HepG2 (cell line): Measurements from ENCODE around the gene KEL. TPM values are rescaled to one million over a fixed set of nuclear protein-coding genes. Genes with fewer than 3 reads are reported as not detected.

Experiments used
- ATAC-seq: fragments of 200-7000 bp; cut with Tn5 transposase; 3 replicates; pipeline ENCODE4 v1.9.1; 2020; ENCODE audit warnings: mild to moderate bottlenecking, moderate library complexity
- BruUV-seq: library from RNA; stranded (reverse); fragments of 400-500 nt; replicated peaks from 2 replicates; lab custom pipeline; 2021; lab: Mats Ljungman, UMichigan
- CTCF ChIA-PET: fragments of 300-600 bp; formaldehyde crosslinking; extraction: SDS; loops from one replicate; lab custom pipeline; 2021; ENCODE audit warnings: low total read pairs, inconsistent platforms, low intra/inter-chr PET ratio; lab: Yijun Ruan, JAX
- POLR2A ChIA-PET: fragments of 350-600 bp; sonication (Branson Sonifier 250); formaldehyde crosslinking; loops from one replicate; lab custom pipeline; 2020; ENCODE audit warnings: antibody characterized with exemption, inconsistent platforms; lab: Yijun Ruan, JAX
- DNase-seq: peaks from one replicate; pipeline ENCODE4 v3.0.0-alpha.2; 2015; ENCODE audit warnings: low spot score
- FAIRE-seq: peaks from 3 replicates; lab custom pipeline; 2011; peaks lifted over from hg19 to GRCh38; lab: Jason Lieb, UNC
- H2AFZ ChIP-seq: one replicate; pipeline ENCODE4 v1.6.1; 2011; ENCODE audit warnings: low read length, inconsistent platforms
- H3K27ac ChIP-seq: fragments of 300-600 bp; 3 replicates; pipeline ENCODE4 v1.8.0; 2011; ENCODE audit warnings: mixed run types, mild to moderate bottlenecking, mixed read lengths, low read length, inconsistent platforms; ENCODE audit not compliant: insufficient read depth; ENCODE audit errors: extremely low read length
- H3K27me3 ChIP-seq, 2 experiments: fragments of 200-600 bp in 1 of 2; 2 replicates in 1 of 2; 3 replicates in 1 of 2; pipeline versions ENCODE4 v1.6.0 to v1.8.0; 2011; ENCODE audit warnings: low read length in 2 of 2, mild to moderate bottlenecking in 2 of 2, moderate library complexity in 2 of 2, inconsistent platforms in 1 of 2; ENCODE audit not compliant: insufficient read depth in 2 of 2, control insufficient read depth in 1 of 2
- H3K36me3 ChIP-seq, 2 experiments: fragments of 200-600 bp in 1 of 2; replicated peaks in 1 of 2; 2 replicates in 1 of 2; 3 replicates in 1 of 2; pipeline versions ENCODE4 v1.5.1 to v1.8.0; 2011; ENCODE audit warnings: low read length in 2 of 2, inconsistent platforms in 1 of 2; ENCODE audit not compliant: insufficient read depth in 2 of 2, control insufficient read depth in 1 of 2
- H3K4me1 ChIP-seq: 2 replicates; pipeline ENCODE4 v1.5.1; 2012; ENCODE audit warnings: low read length, inconsistent platforms; ENCODE audit not compliant: insufficient read depth
- H3K4me2 ChIP-seq: 2 replicates; pipeline ENCODE4 v1.6.0; 2011; ENCODE audit warnings: low read depth, low read length, inconsistent platforms
- H3K4me3 ChIP-seq, 3 experiments: fragments of 200-600 bp in 1 of 3; sonication (generic), shearing (Covaris generic) in 1 of 3; replicated peaks in 1 of 3; 2 replicates each; pipeline ENCODE4 v1.5.1; 2011 to 2016; ENCODE audit warnings: low read length in 3 of 3, inconsistent platforms in 2 of 3, low read depth in 2 of 3, mild to moderate bottlenecking in 2 of 3, control low read depth in 1 of 3, mixed read lengths in 1 of 3; ENCODE audit not compliant: insufficient read depth in 1 of 3
- H3K79me2 ChIP-seq: one replicate; pipeline ENCODE4 v1.6.1; 2011; ENCODE audit warnings: low read length, inconsistent platforms; ENCODE audit not compliant: insufficient read depth
- H3K9ac ChIP-seq: 2 replicates; pipeline ENCODE4 v1.6.0; 2011; ENCODE audit warnings: mild to moderate bottlenecking, low read depth, low read length, inconsistent platforms; ENCODE audit not compliant: insufficient read depth
- H3K9me3 ChIP-seq: 2 replicates; pipeline ENCODE4 v1.5.1; 2012; ENCODE audit warnings: mild to moderate bottlenecking, low read length
- H4K20me1 ChIP-seq: 2 replicates; pipeline ENCODE4 v1.6.0; 2011; ENCODE audit warnings: inconsistent platforms, mild to moderate bottlenecking, low read length, moderate library complexity; ENCODE audit not compliant: insufficient read depth
- FIP1L1 ChIP-seq: fragments of 200-400 bp; formaldehyde crosslinking; IDR thresholded peaks from 2 replicates; pipeline ENCODE4 v1.6.1; 2018; ENCODE audit warnings: low read depth, mild to moderate bottlenecking, low read length, moderate library complexity, borderline replicate concordance; ENCODE audit not compliant: insufficient read depth
- GATAD1 ChIP-seq: IDR thresholded peaks from 2 replicates; pipeline ENCODE4 v1.6.1; 2016; ENCODE audit warnings: missing genetic modification reagents, missing compliant biosample characterization
- MTF2 ChIP-seq: sonication (generic); formaldehyde crosslinking; IDR thresholded peaks from 2 replicates; pipeline ENCODE4 v1.5.0; 2020; ENCODE audit warnings: missing genetic modification reagents, borderline replicate concordance
- NCOA5 ChIP-seq: sonication (generic); formaldehyde crosslinking; IDR thresholded peaks from 2 replicates; pipeline ENCODE4 v1.4.0; 2020; ENCODE audit warnings: missing genetic modification reagents
- NR1H2 ChIP-seq: sonication (generic); formaldehyde crosslinking; IDR thresholded peaks from 2 replicates; pipeline ENCODE4 v1.8.1; 2022; ENCODE audit warnings: low read depth, missing genetic modification reagents, borderline replicate concordance
- ZNF274 ChIP-seq: sonication (generic); formaldehyde crosslinking; IDR thresholded peaks from 2 replicates; pipeline ENCODE4 v1.5.1; 2020; ENCODE audit warnings: mild to moderate bottlenecking, missing genetic modification reagents
- ZNF468 ChIP-seq: sonication (generic); formaldehyde crosslinking; IDR thresholded peaks from 2 replicates; pipeline ENCODE4 v1.8.0; 2022; ENCODE audit warnings: mild to moderate bottlenecking, moderate library complexity, missing genetic modification reagents
- WGBS: methylation state at CpG from one replicate; pipeline ENCODE4 v1.1.6; 2017; ENCODE audit warnings: low lambda C conversion rate; 5-methylcytosine and 5-hydroxymethylcytosine counted together
- in situ Hi-C: cut with HindIII; loops from 2 replicates; pipeline ENCODE4 v1.10.0; 2017; ENCODE audit warnings: low pct_unique_long_range_greater_than_20kb; ENCODE audit not compliant: extremely low pct_ligation_motif_present
- intact Hi-C: fragments of 100-400 bp; cut with micrococcal nuclease; formaldehyde crosslinking; loops from one replicate; pipeline ENCODE4 v1.10.0; 2022; ENCODE audit not compliant: unreplicated experiment
- polyA plus RNA-seq, 8 experiments: library from polyadenylated mRNA; depleted of rRNA in 3 of 8; stranded (reverse) in 7 of 8; unstranded in 1 of 8; fragments of >200 nt; fragmentation: Illumina TruSeq in 4 of 8; extraction: Trizol in 4 of 8; gene quantifications; 2 replicates each; pipeline versions ENCODE4 v1.2.1 to v1.2.3, GENCODE V29; 2011 to 2016; ENCODE audit warnings: low read depth in 4 of 8, missing spikeins in 1 of 8, mixed read lengths in 1 of 8; ENCODE audit not compliant: insufficient read depth in 1 of 8
- total RNA-seq, 5 experiments: library from RNA; depleted of rRNA; stranded (reverse); fragments of >200 nt; fragmentation: Illumina TruSeq; extraction: Trizol; gene quantifications; 2 replicates each; pipeline ENCODE4 v1.2.3, GENCODE V29; 2016; ENCODE audit warnings: low read depth in 1 of 5
- TF ChIP-seq, protein P1 (sequence below): sonication (generic); formaldehyde crosslinking; conservative IDR thresholded peaks from 2 replicates; pipeline ENCODE4 v1.8.0; 2022; ENCODE audit warnings: missing genetic modification reagents

The KEL gene
- total and polyA plus RNA-seq, 2 of the 13 experiments (the other 11 are each of a cell fraction or from before 2014, with no cell fraction given): 0.03 TPM; not detected in 1

DNA sequence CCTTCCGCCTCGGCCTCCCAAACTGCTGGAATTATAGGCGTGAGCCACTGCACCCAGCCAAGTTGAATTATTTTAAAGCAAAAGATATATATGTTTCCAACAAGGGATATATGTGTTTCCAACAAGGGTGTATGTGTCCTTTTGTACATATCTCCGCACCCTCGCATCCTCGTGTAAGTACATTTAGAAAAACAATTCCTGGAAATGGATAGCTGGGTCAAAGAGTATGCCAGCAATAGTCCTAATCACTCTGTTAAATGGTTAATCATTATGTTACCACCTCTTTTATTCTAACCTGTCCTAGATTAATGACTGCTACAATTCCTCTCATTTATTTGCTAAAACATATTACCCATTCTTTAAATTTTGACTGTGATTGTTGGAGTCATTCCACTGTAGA, 36.8 kb upstream of the KEL start:
- in situ Hi-C loops (no loop called here), intact Hi-C loops (no loop called here)
- H3K36me3 ChIP-seq: no peaks in the 10 kb centered on the region
- 0 out of 2 replicates have a peak, but pooled peaks cover 8% of the 10 kb centered on the region for H3K9me3 ChIP-seq
- no peaks in the 10 kb centered on the region for H4K20me1 ChIP-seq
- ChIA-PET POLR2A (no interaction called here), CTCF (no interaction called here)
- no peak for FAIRE-seq
- H3K27ac ChIP-seq: no peak overlapping the region
- H3K4me1 ChIP-seq: no peaks in the 10 kb centered on the region
- H3K4me3 ChIP-seq: no peak overlapping the region
- DNase-seq: no peak
- H3K79me2 ChIP-seq: no peaks in the 10 kb centered on the region
- no peak overlapping the region for H3K9ac ChIP-seq
- no peaks in the 10 kb centered on the region for H3K27me3 ChIP-seq
- H2AFZ ChIP-seq: no peak overlapping the region
- no TSS peak for BruUV-seq
- no peak overlapping the region for H3K4me2 ChIP-seq
- ATAC-seq: no peak
- TF ChIP-seq GATAD1 (no peak), NR1H2 (CRISPR knock-in tag) (no peak), ZNF274 (no peak), ZNF468 (no peak), NCOA5 (CRISPR knock-in tag) (no peak), MTF2 (CRISPR knock-in tag) (no peak), FIP1L1 (no peak)
- TF ChIP-seq, protein P1, sequence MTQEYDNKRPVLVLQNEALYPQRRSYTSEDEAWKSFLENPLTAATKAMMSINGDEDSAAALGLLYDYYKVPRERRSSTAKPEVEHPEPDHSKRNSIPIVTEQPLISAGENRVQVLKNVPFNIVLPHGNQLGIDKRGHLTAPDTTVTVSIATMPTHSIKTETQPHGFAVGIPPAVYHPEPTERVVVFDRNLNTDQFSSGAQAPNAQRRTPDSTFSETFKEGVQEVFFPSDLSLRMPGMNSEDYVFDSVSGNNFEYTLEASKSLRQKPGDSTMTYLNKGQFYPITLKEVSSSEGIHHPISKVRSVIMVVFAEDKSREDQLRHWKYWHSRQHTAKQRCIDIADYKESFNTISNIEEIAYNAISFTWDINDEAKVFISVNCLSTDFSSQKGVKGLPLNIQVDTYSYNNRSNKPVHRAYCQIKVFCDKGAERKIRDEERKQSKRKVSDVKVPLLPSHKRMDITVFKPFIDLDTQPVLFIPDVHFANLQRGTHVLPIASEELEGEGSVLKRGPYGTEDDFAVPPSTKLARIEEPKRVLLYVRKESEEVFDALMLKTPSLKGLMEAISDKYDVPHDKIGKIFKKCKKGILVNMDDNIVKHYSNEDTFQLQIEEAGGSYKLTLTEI (CRISPR knock-in tag): no peak
- 54% methylated on average over 6 of the region's 6 CpGs for WGBS
